Hepatocyte (in vitro differentiated cells): ENCODE measurements around the gene VN1R2. TPM values are rescaled to one million over a fixed set of nuclear protein-coding genes. Genes with fewer than 3 reads are reported as not detected.
"Not testable (repeated sequence)": the region's sequence is repeated elsewhere in the genome, so short reads cannot be mapped to it uniquely, and the experiment has no call there.

Experiments
- DNase-seq: peaks from one replicate; pipeline ENCODE4 v3.0.0-alpha.2; 2016; ENCODE audit warnings: low spot score
- H2AFZ ChIP-seq: fragments of 200-600 bp; sonication (generic); 2 replicates; pipeline ENCODE4 v1.6.0; 2016; ENCODE audit warnings: antibody characterized with exemption, mild to moderate bottlenecking
- H3K27ac ChIP-seq: fragments of 200-600 bp; sonication (generic); 2 replicates; pipeline ENCODE4 v1.5.1; 2016; ENCODE audit warnings: mild to moderate bottlenecking
- H3K27me3 ChIP-seq: fragments of 200-600 bp; sonication (generic); 2 replicates; pipeline ENCODE4 v1.6.1; 2016
- H3K36me3 ChIP-seq: fragments of 200-600 bp; sonication (generic); replicated peaks from 2 replicates; pipeline ENCODE4 v1.5.1; 2016; ENCODE audit warnings: low read depth; ENCODE audit not compliant: insufficient read depth
- H3K4me1 ChIP-seq: fragments of 200-600 bp; sonication (generic); 2 replicates; pipeline ENCODE4 v1.5.1; 2016; ENCODE audit warnings: mild to moderate bottlenecking, moderate library complexity; ENCODE audit not compliant: insufficient read depth
- H3K4me2 ChIP-seq: fragments of 200-600 bp; sonication (generic); 2 replicates; pipeline ENCODE4 v1.6.0; 2016
- H3K4me3 ChIP-seq: fragments of 200-600 bp; sonication (generic); 2 replicates; pipeline ENCODE4 v1.5.1; 2016; ENCODE audit warnings: mild to moderate bottlenecking
- H3K79me2 ChIP-seq: fragments of 200-600 bp; sonication (generic); 2 replicates; pipeline ENCODE4 v1.6.0; 2017; ENCODE audit warnings: mild to moderate bottlenecking
- H3K9me2 ChIP-seq: fragments of 200-600 bp; sonication (generic); replicated peaks from 2 replicates; pipeline ENCODE4 v1.6.0; 2017; ENCODE audit warnings: mild to moderate bottlenecking; ENCODE audit not compliant: insufficient read depth
- H3K9me3 ChIP-seq: fragments of 200-600 bp; sonication (generic); 2 replicates; pipeline ENCODE4 v1.5.1; 2016; ENCODE audit warnings: low read depth, mild to moderate bottlenecking
- H4K20me1 ChIP-seq: fragments of 200-600 bp; sonication (generic); 2 replicates; pipeline ENCODE4 v1.6.0; 2016; ENCODE audit warnings: mild to moderate bottlenecking; ENCODE audit not compliant: insufficient read depth, poor library complexity, severe bottlenecking
- CTCF ChIP-seq: fragments of 200-600 bp; sonication (generic); IDR thresholded peaks from 2 replicates; pipeline ENCODE4 v1.5.1; 2016; ENCODE audit warnings: antibody characterized with exemption, mild to moderate bottlenecking; ENCODE audit not compliant: poor library complexity
- EZH2 ChIP-seq: fragments of 200-600 bp; sonication (generic); IDR thresholded peaks from 2 replicates; pipeline ENCODE4 v1.6.1; 2016; ENCODE audit warnings: antibody characterized with exemption, mild to moderate bottlenecking, borderline replicate concordance
- EZH2phosphoT487 ChIP-seq: fragments of 200-600 bp; sonication (generic); IDR thresholded peaks from one replicate; pipeline ENCODE4 v1.6.1; 2018; ENCODE audit warnings: antibody characterized with exemption, mild to moderate bottlenecking, low read depth, moderate library complexity; ENCODE audit not compliant: unreplicated experiment, severe bottlenecking
- WGBS: methylation state at CpG from one replicate; pipeline ENCODE4 v1.1.6; 2016; ENCODE audit warnings: low lambda C conversion rate; ENCODE audit errors: missing lambda C conversion rate; 5-methylcytosine and 5-hydroxymethylcytosine counted together
- polyA plus RNA-seq: library from polyadenylated mRNA; unstranded; fragments of >200 nt; fragmentation: Nextera tagmentation; extraction: Ambion mirVana; gene quantifications from 2 replicates; pipeline ENCODE4 v1.2.1, GENCODE V29; 2016
- total RNA-seq: library from RNA; depleted of rRNA; stranded (reverse); fragments of >200 nt; gene quantifications from 2 replicates; pipeline ENCODE4 v1.2.3, GENCODE V29; 2014

Gene VN1R2
- total and polyA plus RNA-seq, 2 experiments from 2014 or later, result 0.65 TPM; not detected in 1

GRCh38 chr19:53272044-53272443 is 14.0 kb downstream of the VN1R2 start:
- Histone ChIP-seq H3K36me3 (no peaks in the 10 kb centered on the region), H3K9me2 (no peaks in the 10 kb centered on the region), H3K9me3 (no peaks in the 10 kb centered on the region), H2AFZ (no peak overlapping the region), H3K4me3 (no peak overlapping the region), H3K27ac (no peak overlapping the region), H3K27me3 (no peaks in the 10 kb centered on the region), H3K4me1 (no peaks in the 10 kb centered on the region), H3K79me2 (no peaks in the 10 kb centered on the region), H4K20me1 (no peaks in the 10 kb centered on the region), H3K4me2 (no peak overlapping the region)
- no peak for DNase-seq
- TF ChIP-seq CTCF, result no peak
- no peak for TF ChIP-seq EZH2
- no peak for TF ChIP-seq EZH2phosphoT487
- WGBS, result 91% methylated on average over 9 of the region's 9 CpGs

GRCh38 chr19:53275480-53275879 is 17.4 kb downstream of the VN1R2 start:
- WGBS, result 97% methylated on average over 2 of the region's 2 CpGs
- Histone ChIP-seq H3K36me3 (no peaks in the 10 kb centered on the region), H3K4me3 (no peak overlapping the region), H3K27ac (no peak overlapping the region), H3K9me3 (no peaks in the 10 kb centered on the region), H3K9me2 (no peaks in the 10 kb centered on the region), H3K27me3 (no peaks in the 10 kb centered on the region), H4K20me1 (no peaks in the 10 kb centered on the region), H3K79me2 (no peaks in the 10 kb centered on the region), H3K4me1 (no peaks in the 10 kb centered on the region), H2AFZ (no peak overlapping the region), H3K4me2 (no peak overlapping the region)
- DNase-seq, result no peak
- TF ChIP-seq CTCF (no peak), EZH2phosphoT487 (no peak), EZH2 (no peak)

- H3K9me3 ChIP-seq, H3K27me3 ChIP-seq, H2AFZ ChIP-seq, H3K4me2 ChIP-seq, H3K36me3 ChIP-seq, H3K27ac ChIP-seq, H4K20me1 ChIP-seq, H3K79me2 ChIP-seq, H3K4me1 ChIP-seq, DNase-seq, H3K9me2 ChIP-seq, H3K4me3 ChIP-seq: not testable (repeated sequence)
- 33% methylated on average over 1 of the region's 8 CpGs for WGBS
These were observed 23.9 kb downstream of the VN1R2 start for GRCh38 chr19:53281947-53282346.

- 83% methylated on average over 4 of the region's 4 CpGs for WGBS
- Histone ChIP-seq H3K4me1 (no peaks in the 10 kb centered on the region), H3K9me2 (no peaks in the 10 kb centered on the region), H3K36me3 (no peaks in the 10 kb centered on the region), H3K27me3 (no peaks in the 10 kb centered on the region), H2AFZ (no peak overlapping the region), H3K4me2 (no peak overlapping the region), H3K4me3 (no peak overlapping the region), H3K9me3 (no peaks in the 10 kb centered on the region), H3K27ac (no peak overlapping the region), H3K79me2 (no peaks in the 10 kb centered on the region), H4K20me1 (no peaks in the 10 kb centered on the region)
- TF ChIP-seq EZH2phosphoT487 (no peak), CTCF (no peak), EZH2 (no peak)
- DNase-seq, result no peak
These were observed 27.0 kb downstream of the VN1R2 start for GRCh38 chr19:53285087-53285486.
